Measurements from ENCODE around the gene ACOT6. TPM values are rescaled to one million over a fixed set of nuclear protein-coding genes. Genes with fewer than 3 reads are reported as not detected.

Gene ACOT6
- total RNA-seq, 4 donors from 2014 or later: 0.63 TPM; not detected in 3

DNA sequence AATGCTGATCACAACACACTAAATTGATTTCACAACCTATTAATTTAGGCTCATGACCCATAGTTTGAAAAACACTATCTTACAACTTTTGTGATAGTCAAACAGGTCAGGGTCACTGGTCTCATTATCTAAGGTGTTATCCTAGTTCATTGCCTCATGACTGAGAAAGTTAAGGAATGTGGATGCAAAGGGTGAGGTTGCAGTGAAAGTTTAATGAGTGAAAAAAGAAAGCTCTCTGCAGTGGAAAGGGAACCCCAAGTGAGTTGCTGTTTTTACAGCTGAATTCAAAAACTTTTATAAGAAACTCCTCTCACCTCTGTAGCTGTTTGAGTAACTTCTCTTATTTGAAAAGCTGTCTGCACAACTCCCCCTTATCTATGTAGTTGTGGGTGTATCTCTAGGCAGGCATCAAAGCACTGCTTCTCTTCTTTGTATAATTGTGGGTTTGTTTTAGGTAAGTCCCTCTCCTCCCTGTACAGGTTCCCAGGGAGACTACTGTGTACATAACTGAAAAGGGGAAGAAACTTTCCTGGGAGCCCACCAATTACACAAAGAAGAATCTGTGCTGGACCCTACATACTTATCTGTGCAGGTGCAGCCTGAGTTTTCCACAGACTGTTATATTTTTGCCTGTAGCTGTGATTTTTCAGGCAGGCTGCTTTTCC lies 51.4 kb downstream of the ACOT6 start:
- DNase-seq (ENCODE audit: low spot score): no peak
- TF ChIP-seq, protein P1, sequence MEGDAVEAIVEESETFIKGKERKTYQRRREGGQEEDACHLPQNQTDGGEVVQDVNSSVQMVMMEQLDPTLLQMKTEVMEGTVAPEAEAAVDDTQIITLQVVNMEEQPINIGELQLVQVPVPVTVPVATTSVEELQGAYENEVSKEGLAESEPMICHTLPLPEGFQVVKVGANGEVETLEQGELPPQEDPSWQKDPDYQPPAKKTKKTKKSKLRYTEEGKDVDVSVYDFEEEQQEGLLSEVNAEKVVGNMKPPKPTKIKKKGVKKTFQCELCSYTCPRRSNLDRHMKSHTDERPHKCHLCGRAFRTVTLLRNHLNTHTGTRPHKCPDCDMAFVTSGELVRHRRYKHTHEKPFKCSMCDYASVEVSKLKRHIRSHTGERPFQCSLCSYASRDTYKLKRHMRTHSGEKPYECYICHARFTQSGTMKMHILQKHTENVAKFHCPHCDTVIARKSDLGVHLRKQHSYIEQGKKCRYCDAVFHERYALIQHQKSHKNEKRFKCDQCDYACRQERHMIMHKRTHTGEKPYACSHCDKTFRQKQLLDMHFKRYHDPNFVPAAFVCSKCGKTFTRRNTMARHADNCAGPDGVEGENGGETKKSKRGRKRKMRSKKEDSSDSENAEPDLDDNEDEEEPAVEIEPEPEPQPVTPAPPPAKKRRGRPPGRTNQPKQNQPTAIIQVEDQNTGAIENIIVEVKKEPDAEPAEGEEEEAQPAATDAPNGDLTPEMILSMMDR (IDR thresholded peaks at IDR 0.05): no peak
- ATAC-seq (ENCODE audit: low FRiP score): no peak

DNA sequence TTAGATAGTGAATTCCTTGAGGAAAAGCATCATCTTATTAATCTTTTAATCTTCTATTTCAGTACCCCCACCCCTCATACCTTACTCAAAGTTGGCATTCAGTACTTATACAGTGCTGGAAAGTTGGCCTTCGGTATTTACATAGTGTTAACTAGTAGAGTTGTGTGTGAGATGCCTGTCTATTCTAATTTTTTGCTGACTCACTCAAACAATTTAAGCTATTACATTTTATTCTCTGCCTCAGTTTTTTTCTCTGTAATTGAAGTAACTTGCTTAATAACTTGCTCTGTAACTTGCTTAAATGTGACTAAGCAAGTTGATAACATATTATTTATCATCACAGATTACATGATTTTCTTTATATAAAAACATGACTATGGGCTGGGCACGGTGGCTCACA lies 52.8 kb downstream of the ACOT6 start:
- ATAC-seq (ENCODE audit: low FRiP score): no peak
- DNase-seq (ENCODE audit: low spot score): no peak
- TF ChIP-seq, protein P1 (IDR thresholded peaks at IDR 0.05): no peak

DNA sequence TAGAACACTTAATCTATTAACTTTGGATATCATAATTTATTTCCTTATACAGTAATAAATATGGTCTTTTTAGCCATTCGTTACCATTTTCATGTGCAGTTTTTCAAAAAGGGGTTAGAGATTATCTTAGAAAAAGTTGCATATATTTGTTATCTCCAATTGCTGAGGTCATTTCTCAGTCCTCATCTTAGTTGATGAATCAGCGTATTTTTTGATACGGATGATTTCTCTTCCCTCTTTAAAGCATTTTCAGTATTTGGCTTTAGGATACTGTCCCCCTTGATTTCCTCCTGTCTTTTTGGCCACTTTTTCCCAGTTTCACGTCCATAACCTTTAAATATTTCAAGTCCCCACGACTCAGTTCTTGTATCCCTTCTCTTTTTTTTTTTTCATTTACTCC lies 54.3 kb downstream of the ACOT6 start:
- DNase-seq (ENCODE audit: low spot score) (no peak), ATAC-seq (ENCODE audit: low FRiP score) (no peak)
- TF ChIP-seq, protein P1 (IDR thresholded peaks at IDR 0.05): no peak

DNA sequence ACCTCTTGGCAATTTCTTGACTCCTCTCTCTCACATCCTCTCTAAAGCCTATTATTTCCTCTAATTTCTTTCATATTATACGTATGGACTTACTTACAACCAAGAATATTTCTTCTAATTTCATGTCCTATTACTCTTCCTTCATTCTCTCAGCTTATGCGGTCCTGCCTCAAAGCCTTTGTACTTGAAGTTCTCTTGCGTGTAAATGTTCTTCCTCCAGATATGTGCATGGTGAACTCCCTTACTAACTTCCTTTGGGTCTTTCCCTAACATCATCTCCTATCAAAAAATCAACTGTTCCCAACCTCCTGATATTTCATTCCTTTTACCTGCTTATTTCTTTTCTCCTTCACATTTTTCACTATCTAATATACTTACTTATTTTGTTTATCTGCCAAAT lies 55.5 kb downstream of the ACOT6 start:
- TF ChIP-seq, protein P1 (IDR thresholded peaks at IDR 0.05): no peak
- ATAC-seq (ENCODE audit: low FRiP score): no peak
- no peak for DNase-seq (ENCODE audit: low spot score)

Small RNA genes within 50 kb of the gene (small RNA-seq; reads per million reads assigned to genes)
- gene RNU6-240P: not detected

Other genes starting within 250 kb of the ACOT6 start
- 10 to 100 TPM; 48.2 to 95.4 (median 62.8) TPM for gene NUMB, start 154.0 kb upstream of the ACOT6 start, total RNA-seq
- gene RIOX1, start 121.6 kb upstream of the ACOT6 start, total RNA-seq: 10 to 100 TPM; 12.3 to 21.1 (median 13.5) TPM
- gene ACOT1, start 75.4 kb upstream of the ACOT6 start, total RNA-seq: 10 to 100 TPM in 3 of 4 donors, 1 to 10 TPM in 1; 4.9 to 41.6 (median 16.3) TPM
- gene HEATR4, start 53.6 kb upstream of the ACOT6 start, total RNA-seq: under 1 TPM in 3 of 4 donors, not detected in 1; 0.50 to 0.96 (median 0.56) TPM
- gene ACOT2, start 43.3 kb upstream of the ACOT6 start, total RNA-seq: 100 to 1,000 TPM in 2 of 4 donors, 10 to 100 TPM in 2; 22.8 to 238 (median 99.4) TPM
- gene ACOT4, start 20.6 kb upstream of the ACOT6 start, total RNA-seq: 1 to 10 TPM; 1.7 to 6.5 (median 2.4) TPM
- gene DNAL1, start 32.5 kb downstream of the ACOT6 start, total RNA-seq: 10 to 100 TPM in 1 of 4 donors, 1 to 10 TPM in 3; 7.7 to 11.5 (median 8.1) TPM
- gene PNMA1, start 101.9 kb downstream of the ACOT6 start, total RNA-seq: 10 to 100 TPM; 14.8 to 22.6 (median 20.1) TPM
- 10 to 100 TPM in 1 of 4 donors, 1 to 10 TPM in 3; 3.8 to 10.7 (median 4.9) TPM for gene PTGR2, start 239.3 kb downstream of the ACOT6 start, total RNA-seq

Measured in omental fat pad (tissue), 4 donors.